Measurements from ENCODE around the gene TSHZ1. TPM values are rescaled to one million over a fixed set of nuclear protein-coding genes. Genes with fewer than 3 reads are reported as not detected.
A peak's percentile ranks its signal among the peaks of the same experiment; 100 is the strongest.

The TSHZ1 gene
- total RNA-seq, 4 donors from 2014 or later, result 16.3 to 34.8 (median 29.8) TPM

DNA sequence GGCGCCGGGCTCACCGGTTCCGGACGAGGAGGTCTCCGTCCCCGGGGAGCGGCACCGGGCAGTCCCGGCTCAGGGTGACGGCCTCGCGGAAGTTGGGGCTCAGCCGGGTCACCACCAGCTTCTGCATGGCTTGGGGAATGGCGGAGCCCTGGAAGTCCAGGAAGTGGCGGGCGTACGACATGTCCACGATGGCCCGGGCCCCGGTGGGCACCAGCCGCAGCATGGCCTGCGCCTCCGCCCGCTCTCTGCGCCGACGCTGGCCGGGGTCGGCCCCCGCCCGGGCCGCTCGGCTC lies 1.8 kb upstream of the TSHZ1 start:
- TF ChIP-seq, protein P1, sequence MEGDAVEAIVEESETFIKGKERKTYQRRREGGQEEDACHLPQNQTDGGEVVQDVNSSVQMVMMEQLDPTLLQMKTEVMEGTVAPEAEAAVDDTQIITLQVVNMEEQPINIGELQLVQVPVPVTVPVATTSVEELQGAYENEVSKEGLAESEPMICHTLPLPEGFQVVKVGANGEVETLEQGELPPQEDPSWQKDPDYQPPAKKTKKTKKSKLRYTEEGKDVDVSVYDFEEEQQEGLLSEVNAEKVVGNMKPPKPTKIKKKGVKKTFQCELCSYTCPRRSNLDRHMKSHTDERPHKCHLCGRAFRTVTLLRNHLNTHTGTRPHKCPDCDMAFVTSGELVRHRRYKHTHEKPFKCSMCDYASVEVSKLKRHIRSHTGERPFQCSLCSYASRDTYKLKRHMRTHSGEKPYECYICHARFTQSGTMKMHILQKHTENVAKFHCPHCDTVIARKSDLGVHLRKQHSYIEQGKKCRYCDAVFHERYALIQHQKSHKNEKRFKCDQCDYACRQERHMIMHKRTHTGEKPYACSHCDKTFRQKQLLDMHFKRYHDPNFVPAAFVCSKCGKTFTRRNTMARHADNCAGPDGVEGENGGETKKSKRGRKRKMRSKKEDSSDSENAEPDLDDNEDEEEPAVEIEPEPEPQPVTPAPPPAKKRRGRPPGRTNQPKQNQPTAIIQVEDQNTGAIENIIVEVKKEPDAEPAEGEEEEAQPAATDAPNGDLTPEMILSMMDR (IDR thresholded peaks at IDR 0.05), result no peak
- TF ChIP-seq POLR2A (IDR thresholded peaks at IDR 0.05) (peak; percentile 21), EP300 (IDR thresholded peaks at IDR 0.05; ENCODE audit: low read depth) (no peak)
- in situ Hi-C loops (cut with MboI; ENCODE audit: low pct_ligation_motif_present in 1 of 4, low pct_unique_long_range_greater_than_20kb in 1 of 4, low sequenced_read_pairs in 3 of 4), result loop anchor here in 1 of 4 donors (25.0 kb wide), 1 partner anchor 721 kb away; the partner anchor contains the start of gene CNDP2
- DNase-seq, result no peak
- intact Hi-C loops (cut with DNase I; ENCODE audit: low total_unique reads), result loop anchor here (10.0 kb wide), 1 partner anchor 46 kb away; no protein-coding TSS in a partner anchor
- peaks cover 8 to 62% (median 48%) of the 10 kb centered on the region in 4 donors for H3K4me1 ChIP-seq
- H3K9me3 ChIP-seq, result no peaks in the 10 kb centered on the region
- H3K36me3 ChIP-seq, result no peaks in the 10 kb centered on the region
- no peaks in the 10 kb centered on the region for H3K27me3 ChIP-seq
- H3K4me3 ChIP-seq, result peak overlapping the region; percentile 40 to 99 (median 84)
- H3K27ac ChIP-seq, result peak overlapping the region; percentile 97 to 100 (median 98)
- no CpG with 5 or more reads among the region's 34 CpGs for WGBS, 2 donors (ENCODE audit: low coverage in 1 of 2)

DNA sequence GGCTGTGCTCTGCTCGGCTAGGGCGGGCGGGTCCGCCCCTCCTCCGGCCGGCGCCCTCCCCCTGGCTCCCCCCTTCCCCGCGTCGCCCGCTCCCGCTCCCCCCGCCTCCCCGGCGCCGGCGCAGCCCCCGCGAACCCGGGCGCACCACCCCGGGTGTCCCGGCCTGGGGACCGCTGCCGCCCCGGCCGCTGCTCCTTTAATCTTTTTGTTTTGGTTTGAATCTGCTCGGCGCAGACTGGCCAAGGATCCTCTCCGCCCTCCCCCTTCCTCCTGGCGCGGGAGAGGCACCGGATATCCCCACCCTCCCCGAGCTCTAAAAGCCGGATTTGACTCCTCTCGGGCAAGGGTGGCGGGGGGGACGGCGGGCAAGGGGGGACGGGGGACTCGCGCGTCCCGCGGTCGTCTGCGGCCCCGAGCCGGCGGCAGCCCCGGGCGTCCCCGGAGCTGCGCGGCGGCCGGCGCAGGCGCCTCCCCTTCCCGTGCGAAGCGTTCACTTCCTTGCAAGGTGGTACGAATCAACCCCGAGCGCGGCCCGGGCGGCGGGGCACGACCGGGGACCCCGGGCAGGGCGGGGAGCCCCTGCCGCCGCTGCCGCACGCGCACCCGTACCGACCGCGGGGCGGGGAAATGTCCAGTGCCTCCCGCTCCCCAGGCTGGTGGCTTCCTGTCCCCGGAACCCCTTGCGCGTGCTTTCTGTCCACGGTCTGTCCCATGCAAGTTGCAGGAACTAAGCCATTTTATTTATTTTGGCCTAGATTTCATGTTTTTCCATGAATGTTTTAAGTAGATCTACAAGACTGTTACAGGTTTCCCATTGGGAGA lies 1.3 kb upstream of the TSHZ1 start, which contains the start of gene PTGR3:
PTGR3 (minus strand) TSS at position 11 of the 822 bp plus-strand sequence. CDS start 81 bp downstream, outside the sequence.
- DNase-seq, result peak; percentile 87
- peak within 1 kb of the TSS; percentile 97 to 100 (median 98) for H3K27ac ChIP-seq
- in situ Hi-C loops (cut with MboI; ENCODE audit: low pct_ligation_motif_present in 1 of 4, low pct_unique_long_range_greater_than_20kb in 1 of 4, low sequenced_read_pairs in 3 of 4) (loop anchor here in 1 of 4 donors (25.0 kb wide), 1 partner anchor 722 kb away; the partner anchor contains the start of gene CNDP2), intact Hi-C loops (cut with DNase I; ENCODE audit: low total_unique reads) (loop anchor here (10.0 kb wide), 1 partner anchor 45 kb away; no protein-coding TSS in a partner anchor)
- peak; percentile 41 for TF ChIP-seq POLR2A (IDR thresholded peaks at IDR 0.05)
- no peak for TF ChIP-seq EP300 (IDR thresholded peaks at IDR 0.05; ENCODE audit: low read depth)
- peak; percentile 31 to 72 (median 59) for TF ChIP-seq POLR2AphosphoS5 (IDR thresholded peaks at IDR 0.05)
- H3K27me3 ChIP-seq, result no peaks in the 10 kb centered on the region
- no peaks in the 10 kb centered on the region for H3K36me3 ChIP-seq
- WGBS, 2 donors (ENCODE audit: low coverage in 1 of 2), result 0% methylated on average over 42 of the region's 88 CpGs; no CpG with 5 or more reads in 1 of the 2 donors
- peaks cover 8 to 62% (median 48%) of the 10 kb centered on the region in 4 donors for H3K4me1 ChIP-seq
- H3K9me3 ChIP-seq, result no peaks in the 10 kb centered on the region
- peak within 1 kb of the TSS; percentile 40 to 99 (median 84) for H3K4me3 ChIP-seq

DNA sequence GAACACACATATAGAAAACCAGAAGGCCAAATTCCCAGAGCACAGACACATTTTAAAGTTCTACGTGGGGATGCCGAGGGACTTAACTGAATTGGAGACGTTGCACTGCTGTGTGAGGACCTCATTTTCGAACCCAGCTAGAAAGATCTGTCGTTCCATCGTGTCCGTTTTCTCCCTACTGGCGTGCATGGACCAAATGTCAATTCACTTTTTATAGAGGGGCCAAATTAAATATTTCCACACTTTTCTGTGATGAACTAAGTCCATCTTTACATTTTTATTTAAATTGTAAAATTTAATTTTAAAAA lies 692 bp upstream of the TSHZ1 start:
- H3K27ac ChIP-seq, result peak overlapping the region; percentile 97 to 100 (median 98)
- intact Hi-C loops (cut with DNase I; ENCODE audit: low total_unique reads) (loop anchor here (10.0 kb wide), 2 partner anchors 45 to 265 kb away; no protein-coding TSS in a partner anchor), in situ Hi-C loops (cut with MboI; ENCODE audit: low pct_ligation_motif_present in 1 of 4, low pct_unique_long_range_greater_than_20kb in 1 of 4, low sequenced_read_pairs in 3 of 4) (loop anchor here in 1 of 4 donors (25.0 kb wide), 1 partner anchor 723 kb away; the partner anchor contains the start of gene CNDP2)
- H3K36me3 ChIP-seq, result no peaks in the 10 kb centered on the region
- H3K4me1 ChIP-seq, result peaks cover 8 to 59% (median 49%) of the 10 kb centered on the region in 4 donors
- 0 to 1% methylated on average over 8 of the region's 8 CpGs for WGBS, 2 donors (ENCODE audit: low coverage in 1 of 2)
- H3K9me3 ChIP-seq, result no peaks in the 10 kb centered on the region
- H3K27me3 ChIP-seq, result no peaks in the 10 kb centered on the region
- TF ChIP-seq, protein P1 (IDR thresholded peaks at IDR 0.05), result no peak
- no peak for TF ChIP-seq POLR2A (IDR thresholded peaks at IDR 0.05)
- no peak for TF ChIP-seq EP300 (IDR thresholded peaks at IDR 0.05; ENCODE audit: low read depth)
- no peak for TF ChIP-seq POLR2AphosphoS5 (IDR thresholded peaks at IDR 0.05)
- DNase-seq, result no peak
- peak overlapping the region; percentile 40 to 99 (median 84) for H3K4me3 ChIP-seq

DNA sequence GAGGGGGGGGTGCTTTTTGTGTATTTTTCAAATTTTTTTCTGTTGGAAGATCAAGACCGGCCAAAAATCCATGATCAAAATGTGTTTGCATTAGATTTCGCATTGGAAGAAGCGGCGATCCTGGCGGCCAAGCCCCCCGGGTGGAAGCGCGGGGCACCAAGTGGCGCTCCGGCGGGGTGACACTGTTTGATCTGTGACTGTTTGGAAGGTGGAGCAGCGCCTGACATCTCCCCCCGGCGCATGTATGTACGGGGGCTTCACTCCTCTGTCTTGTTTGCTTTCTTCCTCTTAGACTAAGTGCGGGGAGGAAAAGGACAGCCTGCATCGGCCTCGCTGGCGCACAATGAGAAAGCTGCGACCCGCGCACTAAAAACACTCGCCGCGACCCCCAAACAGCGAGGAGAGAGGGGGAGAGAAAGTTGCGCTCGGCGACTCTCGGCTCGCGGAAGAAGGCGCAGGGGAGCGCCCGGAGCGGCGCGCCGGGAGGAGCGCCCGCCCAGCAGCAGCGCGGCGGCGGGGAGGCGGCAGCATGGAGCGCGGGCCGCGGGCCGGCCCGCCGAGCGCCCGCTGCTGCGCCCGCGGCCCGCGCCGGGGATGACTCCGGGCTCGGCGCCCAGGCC lies 515 bp downstream of the TSHZ1 start:
- no peaks in the 10 kb centered on the region for H3K36me3 ChIP-seq
- H3K27ac ChIP-seq, result peak overlapping the region; percentile 97 to 100 (median 98)
- WGBS, 2 donors (ENCODE audit: low coverage in 1 of 2), result 0% methylated on average over 4 to 53 of the region's 64 CpGs
- peak overlapping the region; percentile 79 to 99 (median 84) for H3K4me3 ChIP-seq
- TF ChIP-seq POLR2A (IDR thresholded peaks at IDR 0.05) (no peak), POLR2AphosphoS5 (IDR thresholded peaks at IDR 0.05) (no peak), EP300 (IDR thresholded peaks at IDR 0.05; ENCODE audit: low read depth) (no peak)
- TF ChIP-seq, protein P1 (IDR thresholded peaks at IDR 0.05), result no peak
- in situ Hi-C loops (cut with MboI; ENCODE audit: low pct_ligation_motif_present in 1 of 4, low pct_unique_long_range_greater_than_20kb in 1 of 4, low sequenced_read_pairs in 3 of 4), result loop anchor here in 1 of 4 donors (25.0 kb wide), 1 partner anchor 724 kb away; the partner anchor contains the start of gene CNDP2
- intact Hi-C loops (cut with DNase I; ENCODE audit: low total_unique reads), result loop anchor here (10.0 kb wide), 1 partner anchor 264 kb away; no protein-coding TSS in a partner anchor
- DNase-seq, result peak; percentile 21
- H3K4me1 ChIP-seq, result peaks cover 19 to 59% (median 54%) of the 10 kb centered on the region in 4 donors
- H3K27me3 ChIP-seq, result no peaks in the 10 kb centered on the region
- no peaks in the 10 kb centered on the region for H3K9me3 ChIP-seq
